22Rv1 (cell line): ENCODE results near the gene PROKR2.

ENCODE experiments used
- CTCF ChIP-seq: fragments of 450-650 bp; IDR thresholded peaks from 2 replicates; pipeline ENCODE4 v1.5.1; 2017; ENCODE audit warnings: mild to moderate bottlenecking
- ZFX ChIP-seq: fragments of 450-650 bp; IDR thresholded peaks from 2 replicates; pipeline ENCODE4 v1.6.1; 2017; ENCODE audit warnings: antibody characterized with exemption, borderline replicate concordance

- TF ChIP-seq CTCF = no peak
- TF ChIP-seq ZFX = no peak
Measured at GRCh38 chr20:5354901-5355300, 38.1 kb upstream of the PROKR2 start.
